DND-41 (cell line): ENCODE data around the gene PIH1D1.

ENCODE experiments used
- ATAC-seq: fragments of 200-7000 bp; cut with Tn5 transposase; 3 replicates; pipeline ENCODE4 v1.9.1; 2021; ENCODE audit warnings: low read depth; ENCODE audit not compliant: insufficient read depth
- DNase-seq: peaks from one replicate; pipeline ENCODE4 v3.0.0-alpha.2; 2020
- H2AFZ ChIP-seq: 2 replicates; pipeline ENCODE4 v1.6.0; 2012; ENCODE audit warnings: low read depth, low read length
- H3K27ac ChIP-seq: 2 replicates; pipeline ENCODE4 v1.5.1; 2012; ENCODE audit warnings: low read length, inconsistent platforms
- H3K27me3 ChIP-seq: fragments of 200-600 bp; sonication (generic); 2 replicates; pipeline ENCODE4 v1.6.0; 2012; ENCODE audit warnings: low read length, mild to moderate bottlenecking, inconsistent platforms; ENCODE audit not compliant: insufficient read depth, poor library complexity
- H3K36me3 ChIP-seq: 2 replicates; pipeline ENCODE4 v1.5.1; 2012; ENCODE audit warnings: low read length, inconsistent platforms; ENCODE audit not compliant: insufficient read depth
- H3K4me1 ChIP-seq: 2 replicates; pipeline ENCODE4 v1.5.1; 2012; ENCODE audit warnings: mild to moderate bottlenecking, low read length; ENCODE audit not compliant: insufficient read depth
- H3K4me2 ChIP-seq: 2 replicates; pipeline ENCODE4 v1.6.0; 2012; ENCODE audit warnings: mild to moderate bottlenecking, moderate library complexity, low read length, inconsistent platforms; ENCODE audit not compliant: insufficient read depth
- H3K4me3 ChIP-seq, 2 experiments: fragments of 200-600 bp in 1 of 2; shearing (Covaris generic) in 1 of 2; 2 replicates each; pipeline ENCODE4 v1.5.1; 2012 to 2016; ENCODE audit warnings: inconsistent platforms in 2 of 2, low read length in 2 of 2, mild to moderate bottlenecking in 2 of 2, low read depth in 1 of 2, moderate library complexity in 1 of 2
- H3K79me2 ChIP-seq: 2 replicates; pipeline ENCODE4 v1.6.0; 2012; ENCODE audit warnings: low read length, inconsistent platforms; ENCODE audit not compliant: insufficient read depth
- H3K9ac ChIP-seq: 2 replicates; pipeline ENCODE4 v1.6.0; 2012; ENCODE audit warnings: low read depth, mild to moderate bottlenecking, inconsistent platforms, low read length, moderate library complexity
- H3K9me3 ChIP-seq: 2 replicates; pipeline ENCODE4 v1.5.1; 2012; ENCODE audit warnings: low read length, moderate library complexity, mild to moderate bottlenecking, inconsistent platforms; ENCODE audit not compliant: insufficient read depth, severe bottlenecking
- H4K20me1 ChIP-seq: 2 replicates; pipeline ENCODE4 v1.6.0; 2012; ENCODE audit warnings: low read length; ENCODE audit not compliant: insufficient read depth
- CTCF ChIP-seq: IDR thresholded peaks from 2 replicates; pipeline ENCODE4 v1.5.1; 2012; ENCODE audit warnings: borderline replicate concordance, low read length, moderate library complexity, mild to moderate bottlenecking; ENCODE audit not compliant: poor library complexity, severe bottlenecking; ENCODE audit errors: extremely low read depth
- EZH2 ChIP-seq: IDR thresholded peaks from 3 replicates; pipeline ENCODE4 v1.6.1; 2012; ENCODE audit warnings: borderline replicate concordance, low read depth, mild to moderate bottlenecking, moderate library complexity, low read length, inconsistent platforms; ENCODE audit not compliant: severe bottlenecking

The PIH1D1 gene

DNA sequence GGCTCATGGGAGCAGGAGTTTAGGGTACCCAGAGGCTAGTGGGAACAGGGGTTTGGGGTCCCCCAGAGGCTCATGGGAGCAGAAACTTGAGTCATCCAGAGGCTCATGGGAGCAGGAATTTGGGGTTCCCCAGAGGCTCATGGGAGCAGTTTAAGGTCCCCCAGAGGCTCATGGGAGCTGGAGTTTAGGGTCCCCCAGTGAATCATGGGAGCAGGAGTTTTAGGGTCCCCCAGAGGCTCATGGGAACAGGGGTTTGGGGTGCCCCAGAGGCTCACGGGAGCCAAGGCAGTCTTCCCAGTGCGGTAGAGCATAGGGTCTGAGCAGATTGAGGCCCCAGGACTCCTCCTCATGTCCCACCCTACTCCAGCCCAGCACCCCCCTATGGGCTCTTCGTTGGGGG is 13.8 kb upstream of the PIH1D1 start:
- ATAC-seq (no peak), DNase-seq (no peak)
- Histone ChIP-seq H3K27ac (no peak overlapping the region), H3K4me1 (no peaks in the 10 kb centered on the region), H3K9me3 (no peaks in the 10 kb centered on the region), H4K20me1 (no peaks in the 10 kb centered on the region), H2AFZ (no peak overlapping the region), H3K4me3 (no peak overlapping the region), H3K27me3 (no peaks in the 10 kb centered on the region), H3K4me2 (no peak overlapping the region), H3K79me2 (no peaks in the 10 kb centered on the region), H3K9ac (no peak overlapping the region), H3K36me3 (peaks cover 55% of the 10 kb centered on the region)
- no peak for TF ChIP-seq CTCF
- no peak for TF ChIP-seq EZH2

- no peak for ATAC-seq
- no peaks in the 10 kb centered on the region for H3K27me3 ChIP-seq
These were observed 12.5 kb upstream of the PIH1D1 start for GRCh38 chr19:49463960-49464740.

GRCh38 chr19:49462492-49462891 is 10.9 kb upstream of the PIH1D1 start:
- DNase-seq (no peak), ATAC-seq (no peak)
- Histone ChIP-seq H3K4me3 (no peak overlapping the region), H3K9ac (no peak overlapping the region), H3K27ac (no peak overlapping the region), H3K36me3 (peaks cover 57% of the 10 kb centered on the region), H3K9me3 (no peaks in the 10 kb centered on the region), H3K4me1 (no peaks in the 10 kb centered on the region), H4K20me1 (no peaks in the 10 kb centered on the region), H3K79me2 (peaks cover 11% of the 10 kb centered on the region), H2AFZ (no peak overlapping the region), H3K4me2 (no peak overlapping the region), H3K27me3 (no peaks in the 10 kb centered on the region)
- TF ChIP-seq CTCF (no peak), EZH2 (no peak)

More at GRCh38 chr19:49463960-49464740, 12.5 kb upstream of the PIH1D1 start:
- H3K27ac ChIP-seq, result no peak overlapping the region
- peaks cover 58% of the 10 kb centered on the region for H3K36me3 ChIP-seq
- no peak overlapping the region for H2AFZ ChIP-seq
- H3K9ac ChIP-seq, result no peak overlapping the region
- no peak overlapping the region for H3K4me2 ChIP-seq
- H3K4me3 ChIP-seq, result no peak overlapping the region
- H3K9me3 ChIP-seq, result no peaks in the 10 kb centered on the region
- DNase-seq, result no peak
- no peaks in the 10 kb centered on the region for H3K79me2 ChIP-seq
- H3K4me1 ChIP-seq, result no peaks in the 10 kb centered on the region
- TF ChIP-seq CTCF (no peak), EZH2 (no peak)
- H4K20me1 ChIP-seq, result no peaks in the 10 kb centered on the region
